RWPE1 (cell line): ENCODE measurements around the gene CDR2.

ENCODE experiments used
- CTCF ChIA-PET: fragments of 350-600 bp; sonication (Branson Sonifier 250); formaldehyde crosslinking; extraction: SDS; loops from one replicate; lab custom pipeline; 2021; lab: Yijun Ruan, JAX
- POLR2A ChIA-PET: fragments of 400-600 bp; formaldehyde crosslinking; extraction: SDS; loops from one replicate; lab custom pipeline; 2020; ENCODE audit warnings: antibody characterized with exemption; ENCODE audit not compliant: low non-redundant PET; lab: Yijun Ruan, JAX
- DNase-seq: peaks from one replicate; pipeline ENCODE4 v3.0.0; 2012; ENCODE audit warnings: low spot score
- H3K27ac ChIP-seq: fragments of 450-650 bp; 2 replicates; pipeline ENCODE4 v1.5.1; 2017
- TF ChIP-seq, protein P1 (sequence below): fragments of 450-650 bp; conservative IDR thresholded peaks from 2 replicates; pipeline ENCODE4 v1.5.1; 2017; ENCODE audit warnings: low read depth, mild to moderate bottlenecking

CDR2 gene

DNA sequence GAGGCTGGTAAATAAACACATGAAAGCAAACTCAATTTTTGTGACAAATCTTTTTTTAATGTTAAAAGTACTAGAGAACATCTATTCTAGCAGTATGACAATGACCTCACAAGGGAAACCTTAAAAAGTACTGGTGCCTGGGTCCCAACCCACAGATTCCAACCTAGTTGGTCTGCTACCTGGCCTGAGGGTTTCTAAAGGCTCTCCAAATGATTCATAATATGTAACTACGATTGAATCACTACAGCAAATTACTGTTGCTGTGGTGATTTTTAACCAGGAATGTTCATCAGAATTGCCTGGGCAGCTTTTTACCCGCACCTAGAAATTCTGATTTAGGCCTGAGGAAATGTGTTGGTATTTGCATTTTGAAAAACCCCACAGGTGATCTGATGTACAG, 26.1 kb downstream of the CDR2 start:
- TF ChIP-seq, protein P1, sequence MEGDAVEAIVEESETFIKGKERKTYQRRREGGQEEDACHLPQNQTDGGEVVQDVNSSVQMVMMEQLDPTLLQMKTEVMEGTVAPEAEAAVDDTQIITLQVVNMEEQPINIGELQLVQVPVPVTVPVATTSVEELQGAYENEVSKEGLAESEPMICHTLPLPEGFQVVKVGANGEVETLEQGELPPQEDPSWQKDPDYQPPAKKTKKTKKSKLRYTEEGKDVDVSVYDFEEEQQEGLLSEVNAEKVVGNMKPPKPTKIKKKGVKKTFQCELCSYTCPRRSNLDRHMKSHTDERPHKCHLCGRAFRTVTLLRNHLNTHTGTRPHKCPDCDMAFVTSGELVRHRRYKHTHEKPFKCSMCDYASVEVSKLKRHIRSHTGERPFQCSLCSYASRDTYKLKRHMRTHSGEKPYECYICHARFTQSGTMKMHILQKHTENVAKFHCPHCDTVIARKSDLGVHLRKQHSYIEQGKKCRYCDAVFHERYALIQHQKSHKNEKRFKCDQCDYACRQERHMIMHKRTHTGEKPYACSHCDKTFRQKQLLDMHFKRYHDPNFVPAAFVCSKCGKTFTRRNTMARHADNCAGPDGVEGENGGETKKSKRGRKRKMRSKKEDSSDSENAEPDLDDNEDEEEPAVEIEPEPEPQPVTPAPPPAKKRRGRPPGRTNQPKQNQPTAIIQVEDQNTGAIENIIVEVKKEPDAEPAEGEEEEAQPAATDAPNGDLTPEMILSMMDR: no peak
- peak; percentile 84 for DNase-seq
- POLR2A ChIA-PET: no interaction called here
- CTCF ChIA-PET: no interaction called here
- H3K27ac ChIP-seq: no peak overlapping the region

DNA sequence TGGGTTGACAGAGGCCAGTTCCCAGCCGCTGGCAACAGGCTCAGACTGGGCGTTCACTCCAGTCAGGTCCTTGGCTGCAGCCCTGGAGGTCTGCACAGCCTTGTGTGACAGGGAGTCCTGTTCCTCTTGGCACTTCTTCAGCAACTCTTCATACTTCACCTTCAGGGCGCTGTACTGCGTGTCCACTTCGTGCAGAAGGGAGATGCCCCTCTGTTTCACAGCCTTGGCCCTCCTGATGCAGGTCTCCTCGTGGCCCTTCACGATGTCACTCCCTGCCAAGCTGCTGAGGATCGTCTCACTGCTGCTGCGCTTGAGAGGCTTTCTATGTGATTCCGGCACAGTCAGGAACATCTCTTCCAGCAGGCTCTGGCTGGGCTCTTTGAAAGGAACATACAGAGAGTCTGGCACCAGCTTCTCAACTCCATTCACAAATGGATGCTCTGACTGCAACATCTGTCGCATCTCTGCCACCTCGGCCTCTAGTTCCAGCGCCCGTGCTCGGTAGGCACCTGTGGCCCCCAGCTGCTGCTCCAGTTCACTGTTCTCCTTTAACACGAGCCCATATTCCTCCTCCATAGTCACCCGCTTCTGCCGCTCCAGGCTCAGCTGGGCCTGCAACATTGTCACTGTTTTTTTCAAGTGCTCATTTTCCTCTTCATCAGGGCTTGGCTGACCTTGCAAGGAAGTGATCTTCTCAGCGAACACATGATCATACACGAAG, 27.2 kb downstream of the CDR2 start:
- H3K27ac ChIP-seq: peak overlapping the region; percentile 17; the same call in 1 of the 2 replicates

DNA sequence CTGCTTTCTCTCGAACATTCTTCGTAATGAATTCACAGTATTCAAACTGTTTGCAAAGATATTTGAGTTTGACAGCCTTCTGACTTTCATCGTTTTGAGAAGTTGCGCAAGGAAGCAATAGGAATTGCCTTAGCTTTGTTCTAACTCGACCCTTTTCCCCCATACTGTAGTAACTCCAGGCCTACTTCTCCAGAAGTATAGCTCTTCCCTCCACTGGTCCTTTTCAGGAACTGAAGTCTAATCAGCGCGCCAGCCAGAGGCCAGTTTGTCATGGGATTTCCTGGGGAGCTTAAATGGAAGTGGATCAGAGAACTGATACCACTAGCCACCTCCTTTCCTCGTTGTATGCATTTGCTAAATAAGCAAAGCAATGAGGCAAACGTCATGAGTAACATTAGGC, 27.9 kb downstream of the CDR2 start:
- TF ChIP-seq, protein P1: no peak
- CTCF ChIA-PET: no interaction called here
- H3K27ac ChIP-seq: no peak overlapping the region
- POLR2A ChIA-PET: no interaction called here
- no peak for DNase-seq

More for the DNA sequence above, 27.2 kb downstream of the CDR2 start:
- CTCF ChIA-PET: interaction anchor here (0.7 kb wide), 1 partner anchor 28 kb away, joined by 3 read pairs; no protein-coding TSS in a partner anchor
- POLR2A ChIA-PET: no interaction called here
- no peak for DNase-seq
- TF ChIP-seq, protein P1: no peak

DNA sequence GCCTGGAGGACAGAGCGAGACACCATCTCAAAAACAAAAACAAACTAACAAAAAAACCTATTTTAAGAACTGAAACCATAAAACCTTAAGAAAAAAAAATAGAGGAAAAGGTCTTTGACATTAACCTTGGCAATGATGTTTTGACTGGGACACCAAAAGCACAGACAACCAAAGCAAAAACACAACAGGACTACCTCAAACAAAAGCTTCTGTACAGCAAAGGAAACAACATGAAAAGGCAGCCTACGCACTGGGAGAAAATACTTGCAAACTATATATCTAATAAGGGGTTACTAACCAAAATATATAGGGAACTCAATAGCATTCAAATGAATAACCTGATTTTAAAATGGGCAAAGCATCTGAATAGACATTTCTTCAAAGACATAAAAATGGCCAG, 32.3 kb downstream of the CDR2 start:
- DNase-seq: no peak
- CTCF ChIA-PET: interaction anchor here (1.0 kb wide), 1 partner anchor 21 kb away, joined by 4 read pairs; no protein-coding TSS in a partner anchor
- no peak overlapping the region for H3K27ac ChIP-seq
- POLR2A ChIA-PET: no interaction called here
- TF ChIP-seq, protein P1: no peak

DNA sequence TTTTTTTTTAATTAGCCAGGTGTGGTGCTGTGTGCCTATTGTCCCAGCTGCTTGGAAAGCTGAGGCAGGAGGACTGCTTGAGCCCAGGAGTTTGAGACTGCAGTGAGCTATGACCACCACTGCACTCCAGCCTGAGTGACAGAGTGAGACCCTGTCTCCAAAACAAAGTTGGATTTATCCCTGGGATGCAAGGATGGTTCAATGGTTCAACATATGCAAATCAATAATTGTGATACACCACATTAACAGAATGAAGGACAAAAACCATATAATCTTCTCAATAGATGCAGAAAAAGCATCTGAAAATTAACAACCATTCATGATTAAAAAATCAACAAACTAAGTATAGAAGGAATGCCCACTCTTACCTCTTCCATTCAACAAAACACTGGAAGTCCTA, 33.5 kb downstream of the CDR2 start:
- TF ChIP-seq, protein P1: no peak
- POLR2A ChIA-PET: no interaction called here
- CTCF ChIA-PET: interaction anchor here (0.7 kb wide), 1 partner anchor 141 kb away, joined by 3 read pairs; no protein-coding TSS in a partner anchor
- no peak overlapping the region for H3K27ac ChIP-seq
- DNase-seq: no peak

DNA sequence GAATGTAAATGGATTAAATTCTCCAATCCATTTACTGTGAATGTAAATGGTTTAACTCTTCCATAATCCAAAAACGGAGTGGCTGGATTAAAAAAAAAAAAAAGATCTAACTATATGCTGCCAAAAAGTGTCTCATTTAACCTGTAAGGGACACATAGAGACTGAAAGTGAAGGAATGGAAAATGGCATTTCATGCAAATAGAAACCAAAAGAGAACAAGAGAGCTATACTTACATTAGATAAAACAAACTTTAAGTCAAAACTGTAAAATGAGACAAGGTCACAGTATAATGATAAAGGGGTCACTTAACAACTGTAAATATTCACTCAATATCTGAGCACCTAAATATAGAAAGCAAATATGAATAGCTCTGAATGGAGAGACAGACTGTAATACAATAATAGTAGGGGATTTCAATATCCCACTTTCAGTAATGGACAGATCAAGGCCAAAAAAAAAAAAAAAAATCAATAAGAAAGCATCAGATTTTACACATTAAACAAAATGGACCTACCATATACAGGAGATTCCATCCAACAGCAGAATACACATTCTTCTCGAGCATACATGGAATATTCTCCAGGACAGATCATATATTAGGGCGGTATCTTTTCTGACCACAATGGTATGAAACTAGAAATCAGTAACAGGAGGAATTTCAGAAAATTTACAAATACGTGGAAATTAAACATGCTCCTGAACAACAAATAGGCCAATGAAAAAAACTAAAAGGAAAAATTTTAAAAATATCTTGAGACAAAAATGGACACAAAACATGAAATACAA, 36.4 kb downstream of the CDR2 start:
- H3K27ac ChIP-seq: no peak overlapping the region
- no peak for DNase-seq
- TF ChIP-seq, protein P1: no peak
- CTCF ChIA-PET: no interaction called here
- POLR2A ChIA-PET: no interaction called here
